OCI-LY7 (cell line): ENCODE data around the gene ADD1.
"Not testable (repeated sequence)": the region's sequence is repeated elsewhere in the genome, so short reads cannot be mapped to it uniquely, and the experiment has no call there.

Experiments used
- CTCF ChIP-seq: fragments of 200-600 bp; sonication (generic); conservative IDR thresholded peaks from 2 replicates; pipeline ENCODE4 v1.5.1; 2014; ENCODE audit warnings: mild to moderate bottlenecking, antibody characterized with exemption, low read length, moderate library complexity, mixed read lengths
- EZH2phosphoT487 ChIP-seq: fragments of 200-600 bp; sonication (generic); IDR thresholded peaks from 2 replicates; pipeline ENCODE4 v1.6.1; 2018; ENCODE audit warnings: low read depth, borderline replicate concordance, mild to moderate bottlenecking, mixed run types, antibody characterized with exemption, low read length, moderate library complexity, mixed read lengths

- peak; percentile 94 for TF ChIP-seq CTCF
- not testable (repeated sequence) for TF ChIP-seq EZH2phosphoT487
Measured at GRCh38 chr4:2955186-2956044, 111.8 kb downstream of the ADD1 start.
